GM23338 (cell line): ENCODE measurements around the gene MAP3K5. TPM values are rescaled to one million over a fixed set of nuclear protein-coding genes. Genes with fewer than 3 reads are reported as not detected.
"Not testable (repeated sequence)": the region's sequence is repeated elsewhere in the genome, so short reads cannot be mapped to it uniquely, and the experiment has no call there.

Experiments used
- ATAC-seq: fragments of 200-7000 bp; cut with Tn5 transposase; 3 replicates; pipeline ENCODE4 v1.9.1; 2020
- DNase-seq: peaks from one replicate; pipeline ENCODE4 v3.0.0-alpha.2; 2015; ENCODE audit warnings: low spot score
- H2AFZ ChIP-seq: fragments of 200-600 bp; sonication (generic); 2 replicates; pipeline ENCODE4 v1.8.0; 2016; ENCODE audit warnings: antibody characterized with exemption, mild to moderate bottlenecking, moderate library complexity
- H3F3A ChIP-seq: fragments of 200-600 bp; sonication (generic); replicated peaks from 2 replicates; pipeline ENCODE4 v1.8.0; 2017; ENCODE audit warnings: antibody characterized with exemption, mixed run types, low read depth
- H3K27ac ChIP-seq: fragments of 200-600 bp; sonication (generic); 2 replicates; pipeline ENCODE4 v1.6.1; 2016; ENCODE audit warnings: low read depth
- H3K27me3 ChIP-seq: fragments of 200-600 bp; sonication (generic); 2 replicates; pipeline ENCODE4 v1.8.0; 2016; ENCODE audit warnings: mild to moderate bottlenecking, mixed run types, moderate library complexity; ENCODE audit not compliant: insufficient read depth
- H3K36me3 ChIP-seq: fragments of 200-600 bp; sonication (generic); 2 replicates; pipeline ENCODE4 v1.8.0; 2016; ENCODE audit warnings: mild to moderate bottlenecking; ENCODE audit not compliant: insufficient read depth
- H3K4me1 ChIP-seq: fragments of 200-600 bp; sonication (generic); 2 replicates; pipeline ENCODE4 v1.8.0; 2016; ENCODE audit warnings: mild to moderate bottlenecking, moderate library complexity; ENCODE audit not compliant: insufficient read depth
- H3K4me2 ChIP-seq: fragments of 200-600 bp; sonication (generic); 2 replicates; pipeline ENCODE4 v1.7.1; 2017; ENCODE audit warnings: mixed run types
- H3K4me3 ChIP-seq: fragments of 200-600 bp; sonication (generic); 2 replicates; pipeline ENCODE4 v1.6.1; 2016; ENCODE audit warnings: mixed run types
- H3K79me2 ChIP-seq: fragments of 200-600 bp; sonication (generic); replicated peaks from 2 replicates; pipeline ENCODE4 v1.8.0; 2017; ENCODE audit warnings: mild to moderate bottlenecking; ENCODE audit not compliant: insufficient read depth
- H3K9me2 ChIP-seq: fragments of 200-600 bp; sonication (generic); 2 replicates; pipeline ENCODE4 v1.8.0; 2017; ENCODE audit not compliant: insufficient read depth
- H4K20me1 ChIP-seq: fragments of 200-600 bp; sonication (generic); replicated peaks from 2 replicates; pipeline ENCODE4 v1.8.0; 2017; ENCODE audit warnings: mild to moderate bottlenecking; ENCODE audit not compliant: insufficient read depth
- H3K27ac Mint-ChIP-seq: 2 replicates; pipeline ENCODE4 v1.8.0; 2020; ENCODE audit warnings: inconsistent platforms, mild to moderate bottlenecking, moderate library complexity, mixed read lengths
- H3K27me3 Mint-ChIP-seq: 3 replicates; pipeline ENCODE4 v1.8.0; 2022; ENCODE audit warnings: low read depth, mild to moderate bottlenecking, moderate library complexity, mixed read lengths, inconsistent platforms; ENCODE audit not compliant: insufficient read depth, poor library complexity
- H3K36me3 Mint-ChIP-seq: 3 replicates; pipeline ENCODE4 v1.8.0; 2021; ENCODE audit warnings: low read depth, mild to moderate bottlenecking, inconsistent platforms, moderate library complexity, mixed read lengths
- H3K4me1 Mint-ChIP-seq: 3 replicates; pipeline ENCODE4 v1.8.0; 2020; ENCODE audit warnings: mild to moderate bottlenecking, inconsistent platforms, mixed read lengths
- H3K4me3 Mint-ChIP-seq: 3 replicates; pipeline ENCODE4 v1.8.0; 2021; ENCODE audit warnings: moderate library complexity, mild to moderate bottlenecking, inconsistent platforms, mixed read lengths
- H3K9me3 Mint-ChIP-seq: 3 replicates; pipeline ENCODE4 v1.8.0; 2020; ENCODE audit warnings: moderate library complexity, mild to moderate bottlenecking, inconsistent platforms, mixed read lengths
- EZH2 ChIP-seq: fragments of 200-600 bp; sonication (generic); IDR thresholded peaks from one replicate; pipeline ENCODE4 v1.8.0; 2017; ENCODE audit warnings: antibody characterized with exemption, mild to moderate bottlenecking, low read depth; ENCODE audit not compliant: unreplicated experiment
- JUNB ChIP-seq: IDR thresholded peaks from one replicate; pipeline ENCODE4 v1.6.1; 2016; ENCODE audit warnings: antibody characterized with exemption; ENCODE audit not compliant: unreplicated experiment
- NANOG ChIP-seq: IDR thresholded peaks from 2 replicates; pipeline ENCODE4 v1.6.1; 2016; ENCODE audit warnings: antibody characterized with exemption, borderline replicate concordance
- STAT1 ChIP-seq: IDR thresholded peaks from one replicate; pipeline ENCODE4 v1.6.1; 2016; ENCODE audit warnings: antibody characterized with exemption; ENCODE audit not compliant: unreplicated experiment
- ZNF114 ChIP-seq: fragments of 250-450 bp; sonication (Bioruptor Pico); IDR thresholded peaks from 2 replicates; pipeline ENCODE4 v1.5.0; 2020; ENCODE audit warnings: mild to moderate bottlenecking, moderate library complexity
- ZNF331 ChIP-seq: fragments of 250-450 bp; sonication (Bioruptor Pico); IDR thresholded peaks from 2 replicates; pipeline ENCODE4 v1.5.0; 2020; ENCODE audit warnings: low read depth, mild to moderate bottlenecking, moderate library complexity
- ZNF462 ChIP-seq: fragments of 250-450 bp; sonication (Bioruptor Pico); IDR thresholded peaks from 2 replicates; pipeline ENCODE4 v1.5.0; 2020; ENCODE audit warnings: mild to moderate bottlenecking, moderate library complexity
- polyA plus RNA-seq: library from polyadenylated mRNA; unstranded; fragments of >200 nt; fragmentation: Nextera tagmentation; extraction: Ambion mirVana; gene quantifications from 2 replicates; pipeline ENCODE4 v1.2.1, GENCODE V29; 2016
- total RNA-seq: library from RNA; depleted of rRNA; stranded (reverse); fragments of >200 nt; shearing (Covaris generic); gene quantifications from 2 replicates; pipeline ENCODE4 v1.2.3, GENCODE V29; 2014
- TF ChIP-seq, protein P1 (sequence below): IDR thresholded peaks from 2 replicates; pipeline ENCODE4 v1.6.1; 2016; ENCODE audit warnings: antibody characterized with exemption

Gene MAP3K5
- total and polyA plus RNA-seq, 2 experiments from 2014 or later, result 0.76 to 2.8 TPM

GRCh38 chr6:136762022-136762975 lies 30.0 kb downstream of the MAP3K5 start (continued):
- TF ChIP-seq ZNF114 (CRISPR knock-in tag), result no peak
- TF ChIP-seq ZNF331 (CRISPR knock-in tag), result no peak
- TF ChIP-seq, protein P1, sequence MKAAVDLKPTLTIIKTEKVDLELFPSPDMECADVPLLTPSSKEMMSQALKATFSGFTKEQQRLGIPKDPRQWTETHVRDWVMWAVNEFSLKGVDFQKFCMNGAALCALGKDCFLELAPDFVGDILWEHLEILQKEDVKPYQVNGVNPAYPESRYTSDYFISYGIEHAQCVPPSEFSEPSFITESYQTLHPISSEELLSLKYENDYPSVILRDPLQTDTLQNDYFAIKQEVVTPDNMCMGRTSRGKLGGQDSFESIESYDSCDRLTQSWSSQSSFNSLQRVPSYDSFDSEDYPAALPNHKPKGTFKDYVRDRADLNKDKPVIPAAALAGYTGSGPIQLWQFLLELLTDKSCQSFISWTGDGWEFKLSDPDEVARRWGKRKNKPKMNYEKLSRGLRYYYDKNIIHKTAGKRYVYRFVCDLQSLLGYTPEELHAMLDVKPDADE, result no peak
- no peak for TF ChIP-seq NANOG

- H4K20me1 ChIP-seq, result no peaks in the 10 kb centered on the region
- Mint-ChIP-seq H3K4me3 (no peak overlapping the region), H3K27me3 (no peaks in the 10 kb centered on the region), H3K36me3 (no peaks in the 10 kb centered on the region), H3K27ac (no peak overlapping the region), H3K4me1 (peaks cover 9% of the 10 kb centered on the region), H3K9me3 (no peaks in the 10 kb centered on the region)
- H3K4me2 ChIP-seq, result no peak overlapping the region
- DNase-seq (no peak), ATAC-seq (no peak)
- H2AFZ ChIP-seq, result 0 out of 2 replicates have a peak overlapping the region, but pooled peaks have one; percentile 14
- no peaks in the 10 kb centered on the region for H3K79me2 ChIP-seq
- no peaks in the 10 kb centered on the region for H3K27me3 ChIP-seq
- H3K4me1 ChIP-seq, result no peaks in the 10 kb centered on the region; the same call in 1 of the 2 replicates
- H3K36me3 ChIP-seq, result no peaks in the 10 kb centered on the region
- H3F3A ChIP-seq, result no peaks in the 10 kb centered on the region
- TF ChIP-seq EZH2 (no peak), ZNF331 (CRISPR knock-in tag) (no peak), STAT1 (no peak), ZNF462 (CRISPR knock-in tag) (no peak), JUNB (no peak)
- no peaks in the 10 kb centered on the region for H3K9me2 ChIP-seq
- H3K27ac ChIP-seq, result no peak overlapping the region
- no peak overlapping the region for H3K4me3 ChIP-seq
These were observed 30.9 kb downstream of the MAP3K5 start for GRCh38 chr6:136761227-136761922.

GRCh38 chr6:136760781-136761180 lies 31.5 kb downstream of the MAP3K5 start:
- not testable (repeated sequence) for H3K36me3 ChIP-seq, H3K9me3 Mint-ChIP-seq, ATAC-seq, H3K4me2 ChIP-seq, H3K27me3 Mint-ChIP-seq, H3K27ac Mint-ChIP-seq, DNase-seq, H4K20me1 ChIP-seq, H3K36me3 Mint-ChIP-seq, H3K4me1 ChIP-seq, H3K4me1 Mint-ChIP-seq, H3K27ac ChIP-seq, H3F3A ChIP-seq, H3K4me3 Mint-ChIP-seq, H3K79me2 ChIP-seq, H3K27me3 ChIP-seq, H3K9me2 ChIP-seq, H3K4me3 ChIP-seq, H2AFZ ChIP-seq
